Measurements from ENCODE around the gene TSTD1. TPM values are rescaled to one million over a fixed set of nuclear protein-coding genes. Genes with fewer than 3 reads are reported as not detected.
"Not testable (repeated sequence)": the region's sequence is repeated elsewhere in the genome, so short reads cannot be mapped to it uniquely, and the experiment has no call there.

The TSTD1 gene
- total RNA-seq, 1 donor from 2014 or later, result 53.7 TPM

DNA sequence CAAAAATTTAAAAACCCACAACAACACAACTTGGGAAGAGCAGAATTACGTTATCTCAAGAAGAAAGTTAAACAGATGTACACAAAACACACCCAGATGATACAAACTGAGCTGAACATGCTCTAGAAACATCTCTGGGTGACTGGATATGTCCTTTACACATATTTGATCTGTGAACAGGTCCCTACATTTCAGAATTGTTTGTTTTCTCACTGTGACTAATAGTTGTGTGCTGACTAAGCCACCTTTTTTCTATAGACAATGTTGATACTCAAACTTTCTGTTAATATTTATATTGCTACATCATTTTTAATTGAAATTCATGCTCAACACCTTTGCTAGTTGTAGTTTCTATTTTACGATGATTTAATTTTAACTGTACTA is 16.8 kb downstream of the TSTD1 start:
- peak overlapping the region; percentile 86 for H3K4me3 Mint-ChIP-seq
- H3K27ac Mint-ChIP-seq, result peak overlapping the region; percentile 100
- H3K36me3 Mint-ChIP-seq, result no peaks in the 10 kb centered on the region
- TF ChIP-seq, protein P1, sequence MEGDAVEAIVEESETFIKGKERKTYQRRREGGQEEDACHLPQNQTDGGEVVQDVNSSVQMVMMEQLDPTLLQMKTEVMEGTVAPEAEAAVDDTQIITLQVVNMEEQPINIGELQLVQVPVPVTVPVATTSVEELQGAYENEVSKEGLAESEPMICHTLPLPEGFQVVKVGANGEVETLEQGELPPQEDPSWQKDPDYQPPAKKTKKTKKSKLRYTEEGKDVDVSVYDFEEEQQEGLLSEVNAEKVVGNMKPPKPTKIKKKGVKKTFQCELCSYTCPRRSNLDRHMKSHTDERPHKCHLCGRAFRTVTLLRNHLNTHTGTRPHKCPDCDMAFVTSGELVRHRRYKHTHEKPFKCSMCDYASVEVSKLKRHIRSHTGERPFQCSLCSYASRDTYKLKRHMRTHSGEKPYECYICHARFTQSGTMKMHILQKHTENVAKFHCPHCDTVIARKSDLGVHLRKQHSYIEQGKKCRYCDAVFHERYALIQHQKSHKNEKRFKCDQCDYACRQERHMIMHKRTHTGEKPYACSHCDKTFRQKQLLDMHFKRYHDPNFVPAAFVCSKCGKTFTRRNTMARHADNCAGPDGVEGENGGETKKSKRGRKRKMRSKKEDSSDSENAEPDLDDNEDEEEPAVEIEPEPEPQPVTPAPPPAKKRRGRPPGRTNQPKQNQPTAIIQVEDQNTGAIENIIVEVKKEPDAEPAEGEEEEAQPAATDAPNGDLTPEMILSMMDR (IDR thresholded peaks at IDR 0.05; ENCODE audit: unreplicated experiment), result no peak
- H3K27me3 Mint-ChIP-seq (ENCODE audit: low read depth), result peaks cover 8% of the 10 kb centered on the region
- DNase-seq (ENCODE audit: low spot score in 2 of 2, unreplicated experiment in 2 of 2), result no peak
- H3K4me1 Mint-ChIP-seq, result peaks cover 40% of the 10 kb centered on the region
- no peaks in the 10 kb centered on the region for H3K9me3 Mint-ChIP-seq

DNA sequence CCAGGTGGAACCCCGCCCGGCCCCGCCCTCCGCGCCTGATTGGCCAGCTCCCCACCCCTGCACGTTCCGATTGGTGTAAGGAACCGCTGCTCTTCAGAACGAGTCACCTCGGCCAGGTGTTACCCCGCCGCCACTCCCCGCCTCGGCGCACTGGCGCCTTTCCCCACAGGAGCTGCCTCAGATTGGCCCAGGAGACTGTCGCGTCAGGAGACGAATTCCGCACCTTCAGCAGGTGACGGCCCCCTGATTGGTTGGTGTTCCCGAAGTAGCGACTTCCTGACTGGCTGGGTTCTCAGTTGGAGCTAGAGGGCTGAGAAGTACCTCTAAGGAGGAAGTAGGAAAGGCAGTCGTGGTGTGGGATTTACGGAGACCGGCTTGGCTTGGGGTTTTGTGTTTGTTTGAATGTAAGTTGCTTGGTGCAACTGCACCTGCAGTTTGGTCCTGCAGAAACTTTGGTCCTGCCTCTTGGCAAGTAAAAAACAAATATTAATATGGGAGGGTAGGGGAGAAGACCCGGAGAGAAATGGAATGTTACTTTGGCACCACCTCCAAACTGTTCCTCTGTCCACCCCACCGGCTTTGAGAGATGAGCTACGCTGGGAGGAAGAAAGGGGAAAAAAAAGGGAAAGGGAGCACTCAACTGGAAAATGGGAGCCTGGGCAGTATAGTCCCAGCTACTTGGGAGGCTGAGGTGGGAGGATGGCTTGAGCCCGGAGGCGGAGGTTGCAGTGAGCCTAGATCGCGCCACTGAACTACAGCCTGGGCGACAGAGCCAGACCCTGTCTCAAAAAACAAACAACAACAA is 17.4 kb downstream of the TSTD1 start:
- Mint-ChIP-seq H3K27ac (peak overlapping the region; percentile 100), H3K4me3 (peak overlapping the region; percentile 86)

DNA sequence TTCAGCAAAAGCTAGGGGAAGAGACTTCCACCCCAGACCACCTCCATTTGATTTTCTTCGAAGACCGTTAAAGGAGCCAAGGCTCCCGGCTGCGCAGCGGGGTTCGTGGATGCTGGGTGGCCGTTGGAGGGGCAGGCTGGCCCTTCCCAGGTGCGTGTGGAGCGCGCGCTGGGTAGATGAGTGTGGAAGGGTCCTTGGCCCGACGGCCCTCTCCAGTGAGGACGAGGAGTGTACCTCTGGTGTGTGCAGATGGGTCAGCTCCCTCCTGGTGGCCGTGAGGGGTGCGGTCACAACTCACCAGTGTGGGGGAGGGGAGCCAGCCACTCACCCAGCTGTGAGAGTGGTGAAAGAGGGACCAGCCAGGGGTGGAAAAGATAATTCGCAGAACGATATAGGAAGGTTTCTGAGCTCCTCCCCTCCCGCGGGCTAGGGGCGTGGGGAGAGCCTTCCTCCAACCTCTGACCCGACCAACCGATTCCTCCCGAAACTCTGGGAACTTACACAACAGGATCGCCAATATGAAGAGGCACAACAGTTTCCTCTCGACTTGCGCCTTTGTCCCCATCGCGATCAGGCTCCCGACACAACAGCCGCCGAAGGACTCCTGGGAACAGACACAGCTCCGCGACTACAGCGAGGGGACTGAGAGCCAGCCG is 18.1 kb downstream of the TSTD1 start, which contains the start of gene F11R:
TSS of gene F11R (minus strand) at position 644 of the 656 bp plus-strand sequence. CDS start at position 565, 79 bp downstream.
- Mint-ChIP-seq H3K36me3 (no peaks in the 10 kb centered on the region), H3K4me1 (peaks cover 45% of the 10 kb centered on the region), H3K27ac (peak within 1 kb of the TSS; percentile 100), H3K27me3 (ENCODE audit: low read depth) (peaks cover 8% of the 10 kb centered on the region), H3K9me3 (no peaks in the 10 kb centered on the region), H3K4me3 (peak within 1 kb of the TSS; percentile 86)
- peak; percentile 32 to 65 for DNase-seq (ENCODE audit: low spot score in 2 of 2, unreplicated experiment in 2 of 2)
- TF ChIP-seq, protein P1 (IDR thresholded peaks at IDR 0.05; ENCODE audit: unreplicated experiment), result peak; percentile 30

More for the DNA sequence above, 17.4 kb downstream of the TSTD1 start:
- Mint-ChIP-seq H3K4me1 (peaks cover 45% of the 10 kb centered on the region), H3K9me3 (no peaks in the 10 kb centered on the region), H3K36me3 (no peaks in the 10 kb centered on the region), H3K27me3 (ENCODE audit: low read depth) (peaks cover 8% of the 10 kb centered on the region)
- TF ChIP-seq, protein P1 (IDR thresholded peaks at IDR 0.05; ENCODE audit: unreplicated experiment), result no peak
- peak; percentile 89 to 94 for DNase-seq (ENCODE audit: low spot score in 2 of 2, unreplicated experiment in 2 of 2)

DNA sequence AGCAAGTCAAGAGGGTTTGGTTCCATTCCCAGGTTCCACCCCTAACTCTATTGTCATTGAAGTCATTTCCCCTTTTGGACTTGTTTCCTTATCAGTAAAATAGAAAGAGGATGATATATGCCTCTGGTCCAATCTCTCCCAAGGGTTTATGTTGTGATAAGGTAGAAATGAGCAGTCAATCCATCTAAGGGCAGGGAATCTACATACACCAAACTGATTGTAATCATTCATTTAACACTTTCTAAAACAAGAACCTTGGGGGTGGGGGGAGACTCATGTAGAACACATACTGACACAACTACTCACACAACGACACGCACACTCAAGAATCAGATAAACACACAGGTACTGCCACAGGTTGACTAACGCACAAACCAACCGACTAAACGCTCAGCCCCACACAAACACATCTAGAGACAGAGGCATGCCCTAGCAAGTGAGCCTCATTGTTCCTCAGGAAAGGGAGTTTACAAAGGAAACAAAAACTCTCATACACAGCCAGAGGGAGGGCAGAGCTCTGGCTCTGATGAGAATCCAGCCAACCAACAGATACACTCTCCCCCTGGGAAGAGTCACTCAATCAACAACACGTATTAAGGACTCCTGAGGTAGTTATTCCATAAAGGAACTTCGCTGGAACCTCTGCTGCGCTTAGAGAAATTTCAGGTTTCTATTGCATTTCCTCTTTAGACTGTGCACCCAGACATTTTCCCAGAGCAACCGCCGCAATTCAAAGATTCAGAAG is 18.8 kb downstream of the TSTD1 start:
- H3K27ac Mint-ChIP-seq, result peak overlapping the region; percentile 100
- H3K36me3 Mint-ChIP-seq, result no peaks in the 10 kb centered on the region
- no peak for DNase-seq (ENCODE audit: low spot score in 2 of 2, unreplicated experiment in 2 of 2)
- TF ChIP-seq, protein P1 (IDR thresholded peaks at IDR 0.05; ENCODE audit: unreplicated experiment), result no peak
- peaks cover 8% of the 10 kb centered on the region for H3K27me3 Mint-ChIP-seq (ENCODE audit: low read depth)
- H3K4me3 Mint-ChIP-seq, result peak overlapping the region; percentile 86
- H3K9me3 Mint-ChIP-seq, result no peaks in the 10 kb centered on the region
- H3K4me1 Mint-ChIP-seq, result peaks cover 45% of the 10 kb centered on the region

DNA sequence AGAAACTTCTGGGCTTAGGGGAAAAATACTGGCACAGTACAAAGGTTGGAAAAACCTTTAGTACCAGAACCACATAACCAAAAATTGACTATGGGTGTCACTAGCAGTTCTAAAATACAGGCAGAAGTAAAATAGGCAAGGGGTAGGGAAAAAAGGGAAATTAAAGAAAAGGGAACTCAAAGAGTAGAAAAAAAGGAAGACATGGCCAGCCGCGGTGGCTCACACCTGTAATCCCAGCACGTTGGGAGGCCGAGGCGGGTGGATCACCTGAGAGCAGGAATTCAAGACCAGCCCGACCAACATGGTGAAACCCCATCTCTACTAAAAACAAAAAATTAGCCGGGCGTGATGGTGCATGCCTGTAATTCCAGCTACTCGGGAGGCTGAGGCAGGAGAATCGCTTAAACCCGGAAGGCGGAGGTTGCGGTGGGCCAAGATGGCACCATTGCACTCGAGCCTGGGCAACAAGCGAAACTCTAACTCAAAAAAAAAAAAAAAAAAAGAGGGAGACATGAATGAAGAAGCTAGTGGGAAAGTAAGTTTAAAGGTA is 19.6 kb downstream of the TSTD1 start:
- not testable (repeated sequence) for H3K27me3 Mint-ChIP-seq (ENCODE audit: low read depth); DNase-seq (ENCODE audit: low spot score in 2 of 2, unreplicated experiment in 2 of 2); H3K36me3 Mint-ChIP-seq; H3K9me3 Mint-ChIP-seq
- peak overlapping the region; percentile 100 for H3K27ac Mint-ChIP-seq
- peak overlapping the region; percentile 86 for H3K4me3 Mint-ChIP-seq
- H3K4me1 Mint-ChIP-seq, result peaks cover 46% of the 10 kb centered on the region
